Measurements from ENCODE around the gene MRPS16. TPM values are rescaled to one million over a fixed set of nuclear protein-coding genes. Genes with fewer than 3 reads are reported as not detected.

The MRPS16 gene
- total RNA-seq, 1 donor from 2014 or later = 60.2 TPM

Small RNA genes lying within 50 kb of the gene (small RNA-seq; reads per million reads assigned to genes)
- gene RNU6-833P (ENCODE audit: low replicate concordance) = not detected

Other genes starting within 250 kb of the MRPS16 start
- 71.6 TPM for gene P4HA1, start 155.8 kb downstream of the MRPS16 start, total RNA-seq
- gene NUDT13, start 142.2 kb downstream of the MRPS16 start, total RNA-seq = 2.1 TPM
- 40.1 TPM for gene ECD, start 84.6 kb downstream of the MRPS16 start, total RNA-seq
- 29.0 TPM for gene FAM149B1, start 84.5 kb downstream of the MRPS16 start, total RNA-seq
- 22.0 TPM for gene DNAJC9, start 5.4 kb downstream of the MRPS16 start, total RNA-seq
- gene CFAP70, start 106.2 kb upstream of the MRPS16 start, total RNA-seq = 1.8 TPM
- 99.3 TPM for gene ANXA7, start 161.4 kb upstream of the MRPS16 start, total RNA-seq
- gene MSS51, start 180.9 kb upstream of the MRPS16 start, total RNA-seq = 9.5 TPM
- 150 TPM for gene PPP3CB, start 243.4 kb upstream of the MRPS16 start, total RNA-seq